Suprapubic skin (tissue), 4 donors: ENCODE results near the gene TNFRSF11A. TPM values are rescaled to one million over a fixed set of nuclear protein-coding genes. Genes with fewer than 3 reads are reported as not detected.

Experiments
- DNase-seq, 2 donors: peaks; one replicate each; pipeline ENCODE4 v3.0.0-alpha.2; 2019; ENCODE audit warnings: low spot score in 2 of 2
- H3K27ac ChIP-seq: fragments of 200-600 bp; sonication (generic); one replicate; pipeline ENCODE4 v1.5.1; 2019
- H3K27me3 ChIP-seq: fragments of 200-600 bp; sonication (generic); one replicate; pipeline ENCODE4 v1.5.1; 2019
- H3K36me3 ChIP-seq: fragments of 200-600 bp; sonication (generic); one replicate; pipeline ENCODE4 v1.5.1; 2019
- H3K4me1 ChIP-seq: fragments of 200-600 bp; sonication (generic); one replicate; pipeline ENCODE4 v1.5.1; 2019
- H3K4me3 ChIP-seq: fragments of 200-600 bp; sonication (generic); one replicate; pipeline ENCODE4 v1.5.1; 2019; ENCODE audit warnings: mild to moderate bottlenecking
- H3K9me3 ChIP-seq: fragments of 200-600 bp; sonication (generic); one replicate; pipeline ENCODE4 v1.5.1; 2019
- EP300 ChIP-seq: sonication (generic); formaldehyde crosslinking; IDR thresholded peaks from one replicate; pipeline ENCODE4 v1.6.1; 2017; ENCODE audit warnings: antibody characterized with exemption
- POLR2A ChIP-seq, 2 donors: fragments of 450-650 bp; IDR thresholded peaks; one replicate each; pipeline ENCODE4 v1.6.1; 2017; ENCODE audit warnings: antibody characterized with exemption in 2 of 2, mild to moderate bottlenecking in 2 of 2, moderate library complexity in 2 of 2
- POLR2AphosphoS5 ChIP-seq, 3 donors: sonication (generic); formaldehyde crosslinking; IDR thresholded peaks; one replicate each; pipeline ENCODE4 v1.6.1; 2017; ENCODE audit warnings: antibody characterized with exemption in 3 of 3
- WGBS: methylation state at CpG from one replicate; pipeline ENCODE4 v1.1.5; 2018; 5-methylcytosine and 5-hydroxymethylcytosine counted together
- total RNA-seq, 4 donors: library from RNA; depleted of rRNA; stranded (reverse); fragments of >200 nt; gene quantifications; one replicate each; pipeline ENCODE4 v1.1.0, GENCODE V29; 2016
- TF ChIP-seq, protein P1 (sequence below), 2 donors: fragments of 200-600 bp in 1 of 2; fragments of 450-650 bp in 1 of 2; sonication (generic) in 1 of 2; IDR thresholded peaks; one replicate each; pipeline ENCODE4 v1.5.1; 2016 to 2019; ENCODE audit warnings: antibody characterized with exemption in 2 of 2, mild to moderate bottlenecking in 1 of 2, moderate library complexity in 1 of 2

TNFRSF11A gene
- total RNA-seq, 4 donors from 2014 or later, result 4.8 to 15.4 (median 5.9) TPM

DNA sequence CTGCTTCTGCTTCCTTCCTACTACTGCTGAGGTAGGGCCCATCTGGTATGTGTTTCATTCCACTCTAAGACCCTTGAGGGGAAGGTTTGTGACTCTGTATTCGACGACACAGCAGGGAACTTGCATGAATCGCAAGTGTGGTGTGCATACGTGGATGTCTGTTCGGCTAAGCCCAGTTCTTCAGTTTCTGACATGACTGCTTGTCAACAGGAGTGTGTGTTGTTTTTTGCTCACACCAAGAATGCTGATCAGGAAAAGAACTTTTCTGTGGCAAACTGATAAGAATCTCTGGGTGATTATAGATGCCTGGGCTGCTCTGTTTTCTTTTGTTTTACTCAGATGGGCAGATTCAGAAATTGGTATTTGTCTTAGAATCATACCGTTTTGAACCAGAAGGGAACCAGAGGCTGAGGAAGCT is 22.0 kb downstream of the TNFRSF11A start:
- Histone ChIP-seq H3K4me1 (no peaks in the 10 kb centered on the region), H3K27ac (no peak overlapping the region), H3K27me3 (peaks cover 2% of the 10 kb centered on the region), H3K9me3 (no peaks in the 10 kb centered on the region), H3K4me3 (no peak overlapping the region), H3K36me3 (no peaks in the 10 kb centered on the region)
- TF ChIP-seq, protein P1, sequence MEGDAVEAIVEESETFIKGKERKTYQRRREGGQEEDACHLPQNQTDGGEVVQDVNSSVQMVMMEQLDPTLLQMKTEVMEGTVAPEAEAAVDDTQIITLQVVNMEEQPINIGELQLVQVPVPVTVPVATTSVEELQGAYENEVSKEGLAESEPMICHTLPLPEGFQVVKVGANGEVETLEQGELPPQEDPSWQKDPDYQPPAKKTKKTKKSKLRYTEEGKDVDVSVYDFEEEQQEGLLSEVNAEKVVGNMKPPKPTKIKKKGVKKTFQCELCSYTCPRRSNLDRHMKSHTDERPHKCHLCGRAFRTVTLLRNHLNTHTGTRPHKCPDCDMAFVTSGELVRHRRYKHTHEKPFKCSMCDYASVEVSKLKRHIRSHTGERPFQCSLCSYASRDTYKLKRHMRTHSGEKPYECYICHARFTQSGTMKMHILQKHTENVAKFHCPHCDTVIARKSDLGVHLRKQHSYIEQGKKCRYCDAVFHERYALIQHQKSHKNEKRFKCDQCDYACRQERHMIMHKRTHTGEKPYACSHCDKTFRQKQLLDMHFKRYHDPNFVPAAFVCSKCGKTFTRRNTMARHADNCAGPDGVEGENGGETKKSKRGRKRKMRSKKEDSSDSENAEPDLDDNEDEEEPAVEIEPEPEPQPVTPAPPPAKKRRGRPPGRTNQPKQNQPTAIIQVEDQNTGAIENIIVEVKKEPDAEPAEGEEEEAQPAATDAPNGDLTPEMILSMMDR (IDR thresholded peaks at IDR 0.05), result no peak
- TF ChIP-seq POLR2A (IDR thresholded peaks at IDR 0.05) (no peak), EP300 (no peak), POLR2AphosphoS5 (IDR thresholded peaks at IDR 0.05) (no peak)
- no peak for DNase-seq
- WGBS, result 63% methylated on average over 6 of the region's 6 CpGs

DNA sequence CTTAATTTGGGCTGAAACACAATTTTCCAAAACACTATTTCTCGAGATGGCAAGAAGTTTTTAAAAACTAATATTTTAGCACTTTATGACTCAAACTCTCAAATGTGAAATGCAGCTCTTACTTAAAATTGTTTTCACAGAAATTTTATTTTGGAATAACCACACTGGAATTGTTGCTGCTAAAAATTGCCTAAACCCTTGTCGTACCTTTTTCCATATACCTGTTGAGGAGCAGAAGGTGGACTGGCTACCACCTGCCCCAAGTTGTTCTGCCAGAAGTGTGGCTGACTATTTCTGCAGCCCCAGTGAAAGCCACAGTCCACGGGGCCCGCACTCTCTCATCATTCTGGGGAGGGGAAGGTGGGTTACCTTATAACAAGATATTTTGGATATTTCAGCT is 23.4 kb downstream of the TNFRSF11A start:
- Histone ChIP-seq H3K27me3 (peaks cover 2% of the 10 kb centered on the region), H3K36me3 (no peaks in the 10 kb centered on the region), H3K27ac (no peak overlapping the region), H3K9me3 (no peaks in the 10 kb centered on the region), H3K4me1 (no peaks in the 10 kb centered on the region), H3K4me3 (no peak overlapping the region)
- WGBS, result 89% methylated on average over 4 of the region's 4 CpGs
- no peak for DNase-seq
- TF ChIP-seq, protein P1 (IDR thresholded peaks at IDR 0.05), result no peak
- TF ChIP-seq EP300 (no peak), POLR2A (IDR thresholded peaks at IDR 0.05) (no peak)

DNA sequence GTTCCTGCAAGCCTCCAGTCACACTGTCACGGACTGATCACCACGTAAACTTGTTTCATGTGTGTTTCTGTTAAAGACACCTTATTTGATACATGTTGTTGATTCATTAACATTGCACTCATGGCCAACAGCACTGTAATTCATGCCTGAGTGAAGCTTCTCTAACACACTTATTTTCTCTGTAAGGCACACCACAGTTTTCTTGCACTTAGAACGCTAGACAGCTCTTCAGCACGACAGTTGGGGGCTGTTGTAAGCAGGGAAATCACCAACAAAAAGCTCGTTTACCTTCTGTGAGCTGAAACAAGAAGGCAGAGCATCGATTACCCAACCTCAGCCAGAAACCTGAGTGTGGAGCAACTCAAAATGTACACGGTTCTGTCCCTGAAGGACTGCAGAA is 28.1 kb downstream of the TNFRSF11A start:
- Histone ChIP-seq H3K36me3 (no peaks in the 10 kb centered on the region), H3K27me3 (no peaks in the 10 kb centered on the region), H3K4me3 (no peak overlapping the region), H3K27ac (no peak overlapping the region), H3K4me1 (no peaks in the 10 kb centered on the region), H3K9me3 (no peaks in the 10 kb centered on the region)
- no peak for TF ChIP-seq POLR2A (IDR thresholded peaks at IDR 0.05)
- TF ChIP-seq EP300, result no peak
- no peak for TF ChIP-seq POLR2AphosphoS5 (IDR thresholded peaks at IDR 0.05)
- TF ChIP-seq, protein P1 (IDR thresholded peaks at IDR 0.05), result no peak
- WGBS, result 72% methylated on average over 7 of the region's 7 CpGs
- no peak for DNase-seq

DNA sequence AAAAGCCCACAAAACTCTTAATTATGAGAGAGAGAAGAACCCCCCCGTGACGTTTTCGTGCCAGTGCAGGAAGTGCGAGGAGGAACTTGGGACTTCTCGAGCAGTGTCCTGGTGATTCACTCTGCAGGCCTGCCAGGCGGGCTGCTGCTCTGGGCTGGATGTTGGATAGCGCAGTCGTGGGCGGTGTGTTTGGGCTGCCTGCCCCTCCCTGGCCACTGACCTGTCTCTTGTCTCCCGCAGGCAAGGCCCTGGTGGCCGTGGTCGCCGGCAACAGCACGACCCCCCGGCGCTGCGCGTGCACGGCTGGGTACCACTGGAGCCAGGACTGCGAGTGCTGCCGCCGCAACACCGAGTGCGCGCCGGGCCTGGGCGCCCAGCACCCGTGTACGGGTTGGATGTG is 29.0 kb downstream of the TNFRSF11A start:
- TF ChIP-seq, protein P1 (IDR thresholded peaks at IDR 0.05), result no peak
- TF ChIP-seq POLR2A (IDR thresholded peaks at IDR 0.05) (no peak), POLR2AphosphoS5 (IDR thresholded peaks at IDR 0.05) (no peak), EP300 (no peak)
- Histone ChIP-seq H3K4me3 (no peak overlapping the region), H3K4me1 (no peaks in the 10 kb centered on the region), H3K27ac (no peak overlapping the region), H3K36me3 (no peaks in the 10 kb centered on the region), H3K27me3 (no peaks in the 10 kb centered on the region), H3K9me3 (no peaks in the 10 kb centered on the region)
- 90% methylated on average over 17 of the region's 29 CpGs for WGBS
- no peak for DNase-seq

DNA sequence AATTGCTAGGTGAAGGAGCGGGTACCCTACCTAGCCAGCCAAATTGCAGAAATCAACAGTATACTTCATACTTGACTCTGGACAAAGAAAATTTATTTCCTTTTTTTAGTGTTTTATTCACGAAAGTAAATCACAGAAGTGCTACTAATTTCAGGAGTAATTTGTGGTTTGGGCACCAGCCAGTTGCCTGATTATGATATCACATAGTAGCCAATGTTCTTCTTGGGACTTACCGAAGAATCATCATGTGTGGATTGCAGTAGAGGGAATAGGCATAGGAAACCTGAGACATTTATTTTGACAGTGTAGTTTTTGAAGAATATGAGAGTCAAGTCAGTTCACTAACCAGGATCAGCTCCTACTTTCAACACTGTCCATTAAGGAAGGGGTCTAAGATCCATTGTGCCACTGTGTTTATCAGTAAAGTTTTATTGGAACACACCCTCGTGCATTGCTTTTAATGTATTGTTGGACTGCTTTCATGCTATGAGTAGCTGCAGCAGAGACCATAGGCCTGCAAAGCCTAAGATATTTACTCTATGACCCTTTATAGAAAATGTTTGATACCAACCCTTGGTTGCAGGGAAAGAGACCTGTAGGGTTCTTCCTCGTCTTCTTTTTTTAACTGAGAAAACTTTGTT is 32.1 kb downstream of the TNFRSF11A start:
- DNase-seq, result no peak
- Histone ChIP-seq H3K9me3 (no peaks in the 10 kb centered on the region), H3K36me3 (no peaks in the 10 kb centered on the region), H3K27ac (no peak overlapping the region), H3K4me3 (no peak overlapping the region), H3K27me3 (no peaks in the 10 kb centered on the region), H3K4me1 (no peaks in the 10 kb centered on the region)
- 81% methylated on average over 5 of the region's 5 CpGs for WGBS
- TF ChIP-seq POLR2AphosphoS5 (IDR thresholded peaks at IDR 0.05) (no peak), POLR2A (IDR thresholded peaks at IDR 0.05) (no peak), EP300 (no peak)
- TF ChIP-seq, protein P1 (IDR thresholded peaks at IDR 0.05), result no peak
